ENCODE results near the gene ALDH1L2.
"Not testable (repeated sequence)": the region's sequence is repeated elsewhere in the genome, so short reads cannot be mapped to it uniquely, and the experiment has no call there.

Gene ALDH1L2

GRCh38 chr12:105100207-105100985 lies 16.1 kb upstream of the ALDH1L2 start:
- H3K4me3 ChIP-seq (ENCODE audit: control insufficient read depth, low read depth, low read length), result no peak overlapping the region
- DNase-seq (ENCODE audit: low read depth), result no peak
- TF ChIP-seq, protein P1, sequence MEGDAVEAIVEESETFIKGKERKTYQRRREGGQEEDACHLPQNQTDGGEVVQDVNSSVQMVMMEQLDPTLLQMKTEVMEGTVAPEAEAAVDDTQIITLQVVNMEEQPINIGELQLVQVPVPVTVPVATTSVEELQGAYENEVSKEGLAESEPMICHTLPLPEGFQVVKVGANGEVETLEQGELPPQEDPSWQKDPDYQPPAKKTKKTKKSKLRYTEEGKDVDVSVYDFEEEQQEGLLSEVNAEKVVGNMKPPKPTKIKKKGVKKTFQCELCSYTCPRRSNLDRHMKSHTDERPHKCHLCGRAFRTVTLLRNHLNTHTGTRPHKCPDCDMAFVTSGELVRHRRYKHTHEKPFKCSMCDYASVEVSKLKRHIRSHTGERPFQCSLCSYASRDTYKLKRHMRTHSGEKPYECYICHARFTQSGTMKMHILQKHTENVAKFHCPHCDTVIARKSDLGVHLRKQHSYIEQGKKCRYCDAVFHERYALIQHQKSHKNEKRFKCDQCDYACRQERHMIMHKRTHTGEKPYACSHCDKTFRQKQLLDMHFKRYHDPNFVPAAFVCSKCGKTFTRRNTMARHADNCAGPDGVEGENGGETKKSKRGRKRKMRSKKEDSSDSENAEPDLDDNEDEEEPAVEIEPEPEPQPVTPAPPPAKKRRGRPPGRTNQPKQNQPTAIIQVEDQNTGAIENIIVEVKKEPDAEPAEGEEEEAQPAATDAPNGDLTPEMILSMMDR (IDR thresholded peaks at IDR 0.05; ENCODE audit: control insufficient read depth, insufficient read depth, low read depth, low read length, missing control alignments), result no peak

DNA sequence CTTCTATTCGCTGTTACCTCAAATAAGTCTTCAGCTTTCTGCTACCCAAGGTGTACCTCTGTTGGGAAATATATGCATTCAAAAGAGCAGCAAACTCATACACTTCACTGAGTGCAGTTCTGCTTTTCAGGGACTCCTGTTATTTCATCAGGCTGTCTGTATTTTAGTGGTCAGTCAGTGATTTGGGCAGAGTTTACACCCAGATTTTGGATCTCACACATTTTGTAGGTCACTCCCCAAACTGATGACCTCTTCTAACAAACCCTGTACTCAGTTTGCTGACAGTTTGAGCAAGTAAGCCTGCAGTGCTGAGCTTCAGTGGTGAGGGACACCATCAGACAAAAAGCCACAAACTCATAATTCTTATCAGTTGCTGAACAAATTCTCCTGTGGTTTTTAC lies 15.1 kb upstream of the ALDH1L2 start:
- H3K4me3 ChIP-seq (ENCODE audit: control insufficient read depth, low read depth, low read length), result no peak overlapping the region
- TF ChIP-seq, protein P1 (IDR thresholded peaks at IDR 0.05; ENCODE audit: control insufficient read depth, insufficient read depth, low read depth, low read length, missing control alignments), result no peak
- no peak for DNase-seq (ENCODE audit: low read depth)

DNA sequence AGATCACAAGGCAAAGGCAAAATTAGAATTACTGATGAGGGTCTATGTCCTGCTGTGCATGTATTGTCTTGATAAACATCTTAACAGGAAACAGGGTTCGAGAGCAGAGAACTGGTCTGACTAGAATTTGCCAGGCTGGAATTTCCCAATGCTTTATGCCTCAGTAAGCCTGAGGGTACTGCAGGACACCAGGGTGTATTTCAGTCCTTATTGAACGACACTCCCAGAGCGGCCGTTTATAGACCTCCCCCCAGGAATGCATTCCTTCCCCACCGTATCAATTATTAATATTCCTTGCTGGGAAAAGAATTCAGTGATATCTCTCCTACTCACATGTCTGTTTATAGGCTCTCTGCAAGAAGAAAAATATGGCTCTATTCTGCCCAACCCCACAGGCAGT lies 11.1 kb upstream of the ALDH1L2 start:
- not testable (repeated sequence) for DNase-seq (ENCODE audit: low read depth)

DNA sequence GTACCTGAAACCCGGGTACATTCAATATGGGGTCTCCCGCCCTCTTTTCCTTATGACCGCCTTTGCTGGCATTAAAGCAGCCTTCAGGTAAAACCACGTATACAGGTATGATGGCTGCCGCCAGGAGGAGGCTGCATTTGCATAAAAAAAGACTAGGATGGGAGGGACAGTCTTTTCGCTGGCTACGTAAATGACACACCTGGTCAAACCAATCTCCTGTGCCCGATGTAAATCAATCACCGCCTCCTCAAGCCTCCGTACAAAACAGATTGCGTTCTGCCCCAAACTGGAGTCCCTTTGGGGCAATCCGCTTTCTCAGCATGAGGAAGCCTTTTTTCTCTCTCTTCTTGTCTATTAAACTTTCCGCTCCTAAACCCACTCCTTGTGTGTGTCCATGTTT lies 8.1 kb upstream of the ALDH1L2 start:
- no peak overlapping the region for H3K4me3 ChIP-seq (ENCODE audit: control insufficient read depth, low read depth, low read length)
- TF ChIP-seq, protein P1 (IDR thresholded peaks at IDR 0.05; ENCODE audit: control insufficient read depth, insufficient read depth, low read depth, low read length, missing control alignments), result no peak
- no peak for DNase-seq (ENCODE audit: low read depth)

More for the DNA sequence above, 11.1 kb upstream of the ALDH1L2 start:
- not testable (repeated sequence) for H3K4me3 ChIP-seq (ENCODE audit: control insufficient read depth, low read depth, low read length)

DNA sequence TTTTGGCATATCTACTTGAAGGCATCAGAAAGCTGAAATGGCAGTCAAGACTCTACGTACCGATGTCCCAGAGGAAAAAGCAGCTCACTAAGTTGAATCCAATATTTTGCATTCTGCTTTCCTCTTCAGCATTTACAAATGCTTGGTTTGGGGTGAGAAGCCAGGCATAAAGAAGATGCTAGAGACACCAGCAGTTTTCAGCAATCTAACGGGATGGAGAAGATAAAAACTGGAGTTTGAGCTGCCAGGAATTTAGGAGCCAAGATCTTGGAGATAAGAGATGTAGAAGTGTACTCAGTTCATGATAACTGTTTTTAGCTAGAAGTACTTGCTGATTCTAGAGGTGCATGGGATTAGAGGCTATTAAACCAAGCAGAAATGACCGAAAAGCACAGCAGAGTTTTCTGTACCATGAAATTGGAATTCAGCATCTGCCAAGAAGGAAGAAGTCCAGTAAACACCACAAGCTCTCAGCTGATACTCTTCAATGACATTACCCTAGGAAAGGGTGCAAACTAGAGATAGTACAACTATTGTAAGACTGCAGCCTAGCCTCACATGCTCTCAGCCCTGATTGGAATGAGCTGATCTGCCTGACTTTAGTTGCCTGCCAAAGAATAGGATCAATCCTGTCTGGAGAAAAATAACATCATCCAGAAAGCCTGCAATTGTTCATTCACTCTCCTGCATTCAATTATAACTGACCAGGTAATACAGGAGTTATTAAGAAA lies 7.4 kb upstream of the ALDH1L2 start:
- TF ChIP-seq, protein P1 (IDR thresholded peaks at IDR 0.05; ENCODE audit: control insufficient read depth, insufficient read depth, low read depth, low read length, missing control alignments), result no peak
- DNase-seq (ENCODE audit: low read depth), result no peak
- no peak overlapping the region for H3K4me3 ChIP-seq (ENCODE audit: control insufficient read depth, low read depth, low read length)

DNA sequence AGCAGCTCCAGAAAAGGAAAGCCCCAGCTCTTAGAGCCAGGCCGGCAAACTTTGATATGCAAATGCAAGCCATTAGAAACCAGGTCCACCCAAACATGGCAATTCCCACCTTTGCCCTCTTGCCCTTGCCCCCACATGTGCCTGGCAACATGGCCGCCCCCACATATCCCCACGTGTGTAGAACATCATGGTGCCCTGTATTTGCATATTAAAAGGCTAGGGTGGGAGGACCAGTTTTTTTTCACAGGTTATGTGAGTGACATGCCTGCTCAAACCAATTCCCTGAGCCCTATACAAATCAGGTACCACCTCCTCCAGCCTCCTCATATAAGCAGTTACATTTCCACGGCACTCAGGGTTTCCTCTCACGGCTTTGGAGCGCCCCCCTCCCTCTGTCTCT lies 6.1 kb upstream of the ALDH1L2 start:
- TF ChIP-seq, protein P1 (IDR thresholded peaks at IDR 0.05; ENCODE audit: control insufficient read depth, insufficient read depth, low read depth, low read length, missing control alignments), result no peak
- H3K4me3 ChIP-seq (ENCODE audit: control insufficient read depth, low read depth, low read length), result no peak overlapping the region

DNA sequence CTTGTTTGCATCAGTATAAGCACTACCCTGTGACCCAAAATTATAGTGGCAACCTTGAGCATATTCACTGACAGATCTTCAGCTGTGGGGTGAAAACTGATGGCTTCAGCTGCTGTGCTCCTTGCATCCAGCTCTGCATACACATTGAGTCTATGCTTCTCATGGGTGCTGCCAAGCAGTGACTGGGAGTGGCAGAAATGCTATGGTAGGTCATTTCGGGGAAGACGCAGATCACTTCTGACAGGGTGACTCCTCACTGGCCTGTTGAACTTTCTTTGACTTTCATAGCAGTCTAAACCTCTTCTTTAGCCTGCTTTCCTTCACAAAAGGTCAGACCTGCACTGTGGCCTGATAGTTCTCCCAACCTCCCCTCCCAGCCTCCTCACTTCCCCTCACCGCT lies 5.6 kb upstream of the ALDH1L2 start:
- no peak overlapping the region for H3K4me3 ChIP-seq (ENCODE audit: control insufficient read depth, low read depth, low read length)
- TF ChIP-seq, protein P1 (IDR thresholded peaks at IDR 0.05; ENCODE audit: control insufficient read depth, insufficient read depth, low read depth, low read length, missing control alignments), result no peak
- no peak for DNase-seq (ENCODE audit: low read depth)

More for the DNA sequence above, 6.1 kb upstream of the ALDH1L2 start:
- no peak for DNase-seq (ENCODE audit: low read depth)
